VCaP (cell line): ENCODE data around the gene ZSWIM6.

ENCODE experiments used
- H3K27ac ChIP-seq: fragments of 450-650 bp; 2 replicates; pipeline ENCODE4 v1.5.1; 2017
- CTCF ChIP-seq: fragments of 450-650 bp; conservative IDR thresholded peaks from 2 replicates; pipeline ENCODE4 v1.5.1; 2017; ENCODE audit warnings: mild to moderate bottlenecking, moderate library complexity

The ZSWIM6 gene

GRCh38 chr5:61582887-61583286 is 250.8 kb downstream of the ZSWIM6 start:
- H3K27ac ChIP-seq, result no peak overlapping the region
- TF ChIP-seq CTCF, result no peak

GRCh38 chr5:61586096-61587084 is 254.3 kb downstream of the ZSWIM6 start:
- no peak overlapping the region for H3K27ac ChIP-seq
- no peak for TF ChIP-seq CTCF

- H3K27ac ChIP-seq, result no peak overlapping the region
- no peak for TF ChIP-seq CTCF
These were observed 255.1 kb downstream of the ZSWIM6 start for GRCh38 chr5:61587125-61587524.

GRCh38 chr5:61588216-61588615 is 256.2 kb downstream of the ZSWIM6 start:
- H3K27ac ChIP-seq, result no peak overlapping the region
- no peak for TF ChIP-seq CTCF

GRCh38 chr5:61589946-61590345 is 257.9 kb downstream of the ZSWIM6 start:
- no peak for TF ChIP-seq CTCF
- no peak overlapping the region for H3K27ac ChIP-seq

- no peak overlapping the region for H3K27ac ChIP-seq
- no peak for TF ChIP-seq CTCF
These were observed 258.4 kb downstream of the ZSWIM6 start for GRCh38 chr5:61590473-61590872.

GRCh38 chr5:61591859-61592258 is 259.8 kb downstream of the ZSWIM6 start:
- H3K27ac ChIP-seq, result no peak overlapping the region
- no peak for TF ChIP-seq CTCF
